ENCODE results near the gene SFXN4. TPM values are rescaled to one million over a fixed set of nuclear protein-coding genes. Genes with fewer than 3 reads are reported as not detected.

The SFXN4 gene
- total and polyA plus RNA-seq, 2 of the 13 experiments (the other 11 are each of a cell fraction or from before 2014, with no cell fraction given) = 47.7 to 64.9 TPM

DNA sequence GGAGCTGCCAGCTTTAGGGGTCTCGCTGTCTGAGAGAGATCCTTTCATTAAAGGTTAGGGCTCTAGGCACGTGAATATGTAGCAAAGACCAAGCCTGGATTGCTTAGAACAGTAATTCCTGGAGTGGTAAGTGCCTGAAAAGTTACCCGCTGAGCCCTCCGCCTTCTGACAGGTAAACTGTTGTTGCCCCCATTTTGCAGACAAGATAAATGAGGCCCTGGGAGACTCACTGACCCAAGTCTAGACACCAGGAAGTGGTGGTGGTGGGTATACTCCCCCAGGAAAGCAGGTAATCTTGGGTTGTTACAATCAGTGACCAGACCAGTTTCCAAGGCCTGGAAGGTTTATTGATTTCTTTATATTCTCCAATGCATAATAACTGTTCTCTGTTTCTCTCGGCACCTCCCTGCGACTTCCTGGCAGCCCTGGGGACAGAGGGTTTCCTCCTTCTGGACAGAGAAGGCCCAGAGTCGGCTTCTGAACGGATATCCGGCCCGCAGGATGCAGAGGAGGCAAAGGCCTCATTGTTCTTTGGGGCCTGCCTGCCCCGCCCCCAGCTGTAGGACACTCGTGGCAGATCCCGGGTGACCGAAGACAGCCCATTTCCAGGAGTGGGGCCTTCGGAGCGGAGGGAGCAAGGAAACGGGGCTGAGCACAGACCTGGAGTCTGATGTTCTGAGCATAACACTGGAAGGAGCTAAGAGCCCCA is 40.5 kb upstream of the SFXN4 start (continued):
- TF ChIP-seq, protein P1, sequence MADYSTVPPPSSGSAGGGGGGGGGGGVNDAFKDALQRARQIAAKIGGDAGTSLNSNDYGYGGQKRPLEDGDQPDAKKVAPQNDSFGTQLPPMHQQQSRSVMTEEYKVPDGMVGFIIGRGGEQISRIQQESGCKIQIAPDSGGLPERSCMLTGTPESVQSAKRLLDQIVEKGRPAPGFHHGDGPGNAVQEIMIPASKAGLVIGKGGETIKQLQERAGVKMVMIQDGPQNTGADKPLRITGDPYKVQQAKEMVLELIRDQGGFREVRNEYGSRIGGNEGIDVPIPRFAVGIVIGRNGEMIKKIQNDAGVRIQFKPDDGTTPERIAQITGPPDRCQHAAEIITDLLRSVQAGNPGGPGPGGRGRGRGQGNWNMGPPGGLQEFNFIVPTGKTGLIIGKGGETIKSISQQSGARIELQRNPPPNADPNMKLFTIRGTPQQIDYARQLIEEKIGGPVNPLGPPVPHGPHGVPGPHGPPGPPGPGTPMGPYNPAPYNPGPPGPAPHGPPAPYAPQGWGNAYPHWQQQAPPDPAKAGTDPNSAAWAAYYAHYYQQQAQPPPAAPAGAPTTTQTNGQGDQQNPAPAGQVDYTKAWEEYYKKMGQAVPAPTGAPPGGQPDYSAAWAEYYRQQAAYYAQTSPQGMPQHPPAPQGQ (CRISPR knock-in tag; IDR thresholded peaks at IDR 0.05; ENCODE audit: borderline replicate concordance) = no peak
- TF ChIP-seq ELF1 (CRISPR knock-in tag; IDR thresholded peaks at IDR 0.05) (peak; percentile 70), KLF6 (CRISPR knock-in tag; IDR thresholded peaks at IDR 0.05) (no peak), PLRG1 (conservative IDR thresholded peaks at IDR 0.05) (no peak), ZNF251 (CRISPR knock-in tag; IDR thresholded peaks at IDR 0.05) (no peak), ZNF383 (CRISPR knock-in tag; IDR thresholded peaks at IDR 0.05; ENCODE audit: borderline replicate concordance) (no peak), ATRX (CRISPR knock-in tag; IDR thresholded peaks at IDR 0.05; ENCODE audit: borderline replicate concordance) (no peak), SAP130 (CRISPR knock-in tag; IDR thresholded peaks at IDR 0.05; ENCODE audit: low read depth) (peak; percentile 69), FOXA1 (IDR thresholded peaks at IDR 0.05) (no peak), FOXA1 (CRISPR knock-in tag; IDR thresholded peaks at IDR 0.05) (no peak), ZNF468 (CRISPR knock-in tag; IDR thresholded peaks at IDR 0.05) (no peak), SP5 (CRISPR knock-in tag; IDR thresholded peaks at IDR 0.05; ENCODE audit: borderline replicate concordance, low read depth) (peak; percentile 79), ZNF557 (CRISPR knock-in tag; IDR thresholded peaks at IDR 0.05) (0 out of 2 replicates have a peak, but pooled peaks have one; percentile 26), ZBTB8A (CRISPR knock-in tag; IDR thresholded peaks at IDR 0.05; ENCODE audit: borderline replicate concordance, low read depth) (no peak), HDAC1 (CRISPR knock-in tag; IDR thresholded peaks at IDR 0.05) (peak; percentile 66), ZNF558 (CRISPR knock-in tag; IDR thresholded peaks at IDR 0.05; ENCODE audit: borderline replicate concordance) (no peak), RARA (CRISPR knock-in tag; IDR thresholded peaks at IDR 0.05) (peak; percentile 22; the same call in 1 of the 2 replicates)
- TF ChIP-seq, protein P2, sequence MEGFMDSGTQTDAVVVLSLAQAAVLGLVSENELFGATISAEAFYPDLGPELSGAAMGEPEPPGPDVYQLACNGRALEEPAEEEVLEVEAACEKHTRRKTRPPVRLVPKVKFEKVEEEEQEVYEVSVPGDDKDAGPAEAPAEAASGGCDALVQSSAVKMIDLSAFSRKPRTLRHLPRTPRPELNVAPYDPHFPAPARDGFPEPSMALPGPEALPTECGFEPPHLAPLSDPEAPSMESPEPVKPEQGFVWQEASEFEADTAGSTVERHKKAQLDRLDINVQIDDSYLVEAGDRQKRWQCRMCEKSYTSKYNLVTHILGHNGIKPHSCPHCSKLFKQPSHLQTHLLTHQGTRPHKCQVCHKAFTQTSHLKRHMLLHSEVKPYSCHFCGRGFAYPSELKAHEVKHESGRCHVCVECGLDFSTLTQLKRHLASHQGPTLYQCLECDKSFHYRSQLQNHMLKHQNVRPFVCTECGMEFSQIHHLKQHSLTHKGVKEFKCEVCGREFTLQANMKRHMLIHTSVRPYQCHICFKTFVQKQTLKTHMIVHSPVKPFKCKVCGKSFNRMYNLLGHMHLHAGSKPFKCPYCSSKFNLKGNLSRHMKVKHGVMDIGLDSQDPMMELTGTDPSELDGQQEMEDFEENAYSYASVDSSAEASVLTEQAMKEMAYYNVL (CRISPR knock-in tag; IDR thresholded peaks at IDR 0.05; ENCODE audit: borderline replicate concordance) = peak; percentile 36; the same call in 1 of the 2 replicates
- TF ChIP-seq, protein P3, sequence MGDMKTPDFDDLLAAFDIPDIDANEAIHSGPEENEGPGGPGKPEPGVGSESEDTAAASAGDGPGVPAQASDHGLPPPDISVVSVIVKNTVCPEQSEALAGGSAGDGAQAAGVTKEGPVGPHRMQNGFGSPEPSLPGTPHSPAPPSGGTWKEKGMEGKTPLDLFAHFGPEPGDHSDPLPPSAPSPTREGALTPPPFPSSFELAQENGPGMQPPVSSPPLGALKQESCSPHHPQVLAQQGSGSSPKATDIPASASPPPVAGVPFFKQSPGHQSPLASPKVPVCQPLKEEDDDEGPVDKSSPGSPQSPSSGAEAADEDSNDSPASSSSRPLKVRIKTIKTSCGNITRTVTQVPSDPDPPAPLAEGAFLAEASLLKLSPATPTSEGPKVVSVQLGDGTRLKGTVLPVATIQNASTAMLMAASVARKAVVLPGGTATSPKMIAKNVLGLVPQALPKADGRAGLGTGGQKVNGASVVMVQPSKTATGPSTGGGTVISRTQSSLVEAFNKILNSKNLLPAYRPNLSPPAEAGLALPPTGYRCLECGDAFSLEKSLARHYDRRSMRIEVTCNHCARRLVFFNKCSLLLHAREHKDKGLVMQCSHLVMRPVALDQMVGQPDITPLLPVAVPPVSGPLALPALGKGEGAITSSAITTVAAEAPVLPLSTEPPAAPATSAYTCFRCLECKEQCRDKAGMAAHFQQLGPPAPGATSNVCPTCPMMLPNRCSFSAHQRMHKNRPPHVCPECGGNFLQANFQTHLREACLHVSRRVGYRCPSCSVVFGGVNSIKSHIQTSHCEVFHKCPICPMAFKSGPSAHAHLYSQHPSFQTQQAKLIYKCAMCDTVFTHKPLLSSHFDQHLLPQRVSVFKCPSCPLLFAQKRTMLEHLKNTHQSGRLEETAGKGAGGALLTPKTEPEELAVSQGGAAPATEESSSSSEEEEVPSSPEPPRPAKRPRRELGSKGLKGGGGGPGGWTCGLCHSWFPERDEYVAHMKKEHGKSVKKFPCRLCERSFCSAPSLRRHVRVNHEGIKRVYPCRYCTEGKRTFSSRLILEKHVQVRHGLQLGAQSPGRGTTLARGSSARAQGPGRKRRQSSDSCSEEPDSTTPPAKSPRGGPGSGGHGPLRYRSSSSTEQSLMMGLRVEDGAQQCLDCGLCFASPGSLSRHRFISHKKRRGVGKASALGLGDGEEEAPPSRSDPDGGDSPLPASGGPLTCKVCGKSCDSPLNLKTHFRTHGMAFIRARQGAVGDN (CRISPR knock-in tag; IDR thresholded peaks at IDR 0.05) = peak; percentile 94
- TF ChIP-seq, protein P4, sequence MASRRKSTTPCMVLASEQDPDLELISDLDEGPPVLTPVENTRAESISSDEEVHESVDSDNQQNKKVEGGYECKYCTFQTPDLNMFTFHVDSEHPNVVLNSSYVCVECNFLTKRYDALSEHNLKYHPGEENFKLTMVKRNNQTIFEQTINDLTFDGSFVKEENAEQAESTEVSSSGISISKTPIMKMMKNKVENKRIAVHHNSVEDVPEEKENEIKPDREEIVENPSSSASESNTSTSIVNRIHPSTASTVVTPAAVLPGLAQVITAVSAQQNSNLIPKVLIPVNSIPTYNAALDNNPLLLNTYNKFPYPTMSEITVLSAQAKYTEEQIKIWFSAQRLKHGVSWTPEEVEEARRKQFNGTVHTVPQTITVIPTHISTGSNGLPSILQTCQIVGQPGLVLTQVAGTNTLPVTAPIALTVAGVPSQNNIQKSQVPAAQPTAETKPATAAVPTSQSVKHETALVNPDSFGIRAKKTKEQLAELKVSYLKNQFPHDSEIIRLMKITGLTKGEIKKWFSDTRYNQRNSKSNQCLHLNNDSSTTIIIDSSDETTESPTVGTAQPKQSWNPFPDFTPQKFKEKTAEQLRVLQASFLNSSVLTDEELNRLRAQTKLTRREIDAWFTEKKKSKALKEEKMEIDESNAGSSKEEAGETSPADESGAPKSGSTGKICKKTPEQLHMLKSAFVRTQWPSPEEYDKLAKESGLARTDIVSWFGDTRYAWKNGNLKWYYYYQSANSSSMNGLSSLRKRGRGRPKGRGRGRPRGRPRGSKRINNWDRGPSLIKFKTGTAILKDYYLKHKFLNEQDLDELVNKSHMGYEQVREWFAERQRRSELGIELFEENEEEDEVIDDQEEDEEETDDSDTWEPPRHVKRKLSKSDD (CRISPR knock-in tag; IDR thresholded peaks at IDR 0.05; ENCODE audit: low read depth) = no peak
